NB4 (cell line): ENCODE results near the gene OAT.

Experiments
- DNase-seq: peaks from one replicate; pipeline ENCODE4 v3.0.0; 2010; ENCODE audit warnings: low read depth
- H3K4me3 ChIP-seq: one replicate; pipeline ENCODE4 v1.5.1; 2011; ENCODE audit warnings: mild to moderate bottlenecking, low read depth, low read length, moderate library complexity
- CTCF ChIP-seq: IDR thresholded peaks from one replicate; pipeline ENCODE4 v1.5.1; 2012; ENCODE audit warnings: low read depth, low read length
- MAX ChIP-seq: IDR thresholded peaks from 2 replicates; pipeline ENCODE4 v1.6.1; 2011; ENCODE audit warnings: low read depth, low read length
- MYC ChIP-seq: IDR thresholded peaks from 2 replicates; pipeline ENCODE4 v1.6.1; 2011; ENCODE audit warnings: low read depth, low read length
- POLR2A ChIP-seq: IDR thresholded peaks from 2 replicates; pipeline ENCODE4 v1.6.1; 2011; ENCODE audit warnings: mild to moderate bottlenecking; ENCODE audit not compliant: insufficient read length; ENCODE audit errors: extremely low read depth

The OAT gene

GRCh38 chr10:124464028-124464965 lies 45.6 kb upstream of the OAT start:
- TF ChIP-seq MYC (no peak), CTCF (no peak), POLR2A (no peak), MAX (no peak)
- DNase-seq: no peak
- H3K4me3 ChIP-seq: no peak overlapping the region

GRCh38 chr10:124462348-124462695 lies 43.6 kb upstream of the OAT start:
- no peak for DNase-seq
- TF ChIP-seq MYC (no peak), CTCF (no peak), POLR2A (no peak), MAX (no peak)
- H3K4me3 ChIP-seq: peak overlapping the region; percentile 74

- H3K4me3 ChIP-seq: peak within 1 kb of the TSS; percentile 74
- TF ChIP-seq CTCF (no peak), MAX (peak; percentile 20; the same call in 1 of the 2 replicates), POLR2A (peak; percentile 55), MYC (peak; percentile 58; the same call in 1 of the 2 replicates)
- peak; percentile 91 for DNase-seq
Measured at GRCh38 chr10:124461642-124462347, 43.1 kb upstream of the OAT start, which contains the start of gene LHPP. Gene LHPP (plus strand): TSS chr10:124461823. CDS start chr10:124461863, 40 bp downstream.

GRCh38 chr10:124460144-124460543 lies 41.4 kb upstream of the OAT start:
- TF ChIP-seq POLR2A (no peak), MAX (no peak), MYC (no peak), CTCF (no peak)
- H3K4me3 ChIP-seq: no peak overlapping the region
- no peak for DNase-seq

- no peak for DNase-seq
- no peak overlapping the region for H3K4me3 ChIP-seq
- no peak for TF ChIP-seq CTCF
- no peak for TF ChIP-seq MYC
- TF ChIP-seq POLR2A: no peak
- no peak for TF ChIP-seq MAX
Measured at GRCh38 chr10:124459395-124459794, 40.7 kb upstream of the OAT start.
